T-helper 17 cell (primary cell): ENCODE data around the gene RASGRP2. TPM values are rescaled to one million over a fixed set of nuclear protein-coding genes. Genes with fewer than 3 reads are reported as not detected.
A peak's percentile ranks its signal among the peaks of the same experiment; 100 is the strongest.

Experiments
- ATAC-seq: fragments of 150-1000 bp; cut with Tn5 transposase; 2 replicates; pipeline ENCODE4 v1.10.0; 2021; ENCODE audit warnings: mild to moderate bottlenecking, moderate library complexity
- DNase-seq, 3 donors: peaks; one replicate each; pipeline versions ENCODE4 v3.0.0 to v3.0.0-alpha.2; 2020 to 2021
- H3K9me3 ChIP-seq: one replicate; pipeline ENCODE4 v1.7.0; 2013; ENCODE audit warnings: low read length, mild to moderate bottlenecking; ENCODE audit not compliant: control insufficient read depth, poor library complexity, severe bottlenecking
- H3K27ac Mint-ChIP-seq: one replicate; pipeline ENCODE4 v1.8.0; 2022; ENCODE audit warnings: mild to moderate bottlenecking, moderate library complexity, mixed read lengths
- H3K27me3 Mint-ChIP-seq: one replicate; pipeline ENCODE4 v1.8.0; 2022; ENCODE audit warnings: mixed read lengths
- H3K36me3 Mint-ChIP-seq: one replicate; pipeline ENCODE4 v1.8.0; 2022; ENCODE audit warnings: low read depth, mixed read lengths
- H3K4me1 Mint-ChIP-seq: one replicate; pipeline ENCODE4 v1.8.0; 2022; ENCODE audit warnings: mild to moderate bottlenecking, mixed read lengths
- H3K4me3 Mint-ChIP-seq: one replicate; pipeline ENCODE4 v1.8.0; 2022; ENCODE audit warnings: mild to moderate bottlenecking, moderate library complexity, mixed read lengths
- total RNA-seq, 4 donors: library from RNA in 2 of 4; stranded (reverse) in 2 of 4; gene quantifications; one replicate each; pipeline ENCODE4 v1.2.3 and lab custom pipeline; 2022 to 2026

The RASGRP2 gene
- total RNA-seq, 2 donors from 2014 or later, result 464 to 502 TPM

DNA sequence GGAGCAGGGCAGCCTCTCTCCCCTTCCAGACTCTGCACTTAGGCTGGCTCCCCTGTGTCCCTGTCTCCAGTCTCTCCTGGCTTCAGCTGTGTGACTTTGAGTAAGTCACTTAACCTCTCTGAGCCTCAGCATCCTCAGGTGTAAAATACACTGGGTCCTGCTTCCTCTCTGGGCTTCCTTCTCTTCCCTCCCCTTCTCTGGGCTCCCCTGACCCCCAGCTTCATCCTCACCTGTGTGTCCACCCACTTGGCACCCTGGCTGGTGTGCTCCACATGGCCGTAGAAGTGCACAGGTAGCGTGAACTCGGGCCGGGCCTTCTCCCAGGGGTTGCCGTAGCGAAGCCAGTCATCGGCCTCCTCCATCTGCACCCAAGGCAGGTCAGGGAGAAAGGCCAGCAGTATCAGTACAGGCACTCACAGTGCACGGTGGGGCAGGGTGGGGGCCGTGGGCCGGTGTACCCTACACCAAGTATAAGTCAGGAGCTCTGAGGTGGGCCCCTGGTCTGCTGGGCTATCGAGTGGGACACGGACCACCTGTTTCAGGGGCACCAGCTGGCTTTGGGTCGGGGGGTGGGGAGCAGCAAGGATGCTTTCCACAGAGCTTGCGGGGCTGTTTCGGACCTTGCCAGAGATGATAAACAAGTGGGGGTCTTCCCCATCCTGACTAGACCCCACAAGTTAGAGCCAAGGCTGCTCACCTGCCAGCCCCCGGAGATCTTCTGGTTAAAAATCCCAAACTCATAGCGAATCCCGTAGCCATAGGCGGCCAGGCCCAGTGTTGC is 13.8 kb upstream of the RASGRP2 start:
- peak overlapping the region; percentile 81 for H3K27ac Mint-ChIP-seq
- ATAC-seq (no peak), DNase-seq (no peak)
- no peaks in the 10 kb centered on the region for H3K9me3 ChIP-seq
- H3K4me3 Mint-ChIP-seq, result no peak overlapping the region
- peaks cover 28% of the 10 kb centered on the region for H3K4me1 Mint-ChIP-seq
- peaks cover 3% of the 10 kb centered on the region for H3K36me3 Mint-ChIP-seq
- no peaks in the 10 kb centered on the region for H3K27me3 Mint-ChIP-seq

DNA sequence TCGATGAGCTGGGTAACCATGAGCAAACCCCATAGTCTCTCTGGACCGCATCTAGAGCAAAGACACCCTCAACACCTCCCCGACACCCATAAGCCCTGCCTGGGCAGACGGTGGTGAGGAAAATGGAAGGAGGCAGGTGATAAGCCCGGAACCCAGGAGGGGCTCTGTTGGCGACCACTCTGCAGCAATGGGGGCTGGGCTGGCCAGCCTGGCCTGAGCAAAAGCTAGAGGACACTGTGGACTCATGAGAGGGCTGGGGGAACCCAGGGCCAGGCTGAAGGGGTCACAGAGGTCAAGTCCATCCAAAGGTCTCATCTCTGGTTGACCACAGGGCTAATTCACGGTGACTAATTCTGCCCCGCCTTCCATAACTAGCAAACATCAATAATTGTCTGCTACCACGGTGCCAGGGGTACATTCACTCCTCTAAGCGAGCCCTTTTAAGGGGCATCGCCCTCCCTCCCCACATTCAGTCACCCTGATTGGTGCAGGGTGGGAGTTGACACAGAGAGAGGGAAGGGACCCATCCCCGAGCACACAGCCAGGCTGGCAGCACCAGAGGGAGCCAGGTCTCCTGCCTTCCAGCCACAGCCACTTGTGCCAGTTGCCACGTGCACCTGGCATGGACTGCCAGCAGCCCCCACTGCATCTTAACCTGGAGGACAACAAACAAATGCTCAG is 11.9 kb upstream of the RASGRP2 start:
- ATAC-seq (no peak), DNase-seq (no peak)
- Mint-ChIP-seq H3K36me3 (no peaks in the 10 kb centered on the region), H3K4me1 (peaks cover 19% of the 10 kb centered on the region), H3K27ac (no peak overlapping the region), H3K27me3 (no peaks in the 10 kb centered on the region), H3K4me3 (no peak overlapping the region)
- no peaks in the 10 kb centered on the region for H3K9me3 ChIP-seq

DNA sequence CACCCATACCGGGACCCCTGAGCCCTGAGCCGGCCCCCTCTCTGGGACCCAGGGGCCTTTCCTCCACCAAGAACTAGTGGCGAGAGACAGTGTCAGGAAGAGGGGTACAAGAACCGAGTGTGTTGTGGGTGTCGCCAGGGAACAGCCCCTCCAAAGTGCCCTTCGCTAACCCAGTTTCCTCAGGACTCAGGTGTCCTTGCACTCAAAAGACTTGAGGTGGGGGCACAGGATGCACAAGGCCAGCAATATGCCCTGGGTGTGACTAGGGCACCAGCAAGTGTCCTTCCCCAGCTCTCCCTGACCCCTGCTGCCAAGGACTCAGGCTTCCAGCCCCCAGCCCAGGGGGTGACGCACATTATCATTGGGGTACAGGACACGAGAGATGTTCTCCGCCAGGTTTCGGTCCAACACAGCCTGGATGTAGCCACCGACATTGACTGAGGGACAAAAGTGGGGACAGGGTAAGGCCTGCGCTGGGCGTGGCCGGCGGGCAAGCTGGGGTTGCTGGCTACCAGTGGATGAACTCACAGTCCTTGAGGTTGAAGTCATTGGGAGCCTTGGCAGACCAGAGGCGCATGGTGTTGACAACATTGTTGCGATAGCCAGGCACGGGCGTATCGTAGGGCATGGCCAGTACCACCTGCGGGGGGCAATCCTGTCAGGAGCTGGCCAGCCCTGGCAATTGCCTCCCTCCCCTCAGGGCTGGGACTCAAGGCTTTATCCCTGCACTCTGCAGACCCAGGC is 11.1 kb upstream of the RASGRP2 start:
- Mint-ChIP-seq H3K4me3 (no peak overlapping the region), H3K36me3 (no peaks in the 10 kb centered on the region), H3K27ac (no peak overlapping the region), H3K27me3 (no peaks in the 10 kb centered on the region), H3K4me1 (peaks cover 23% of the 10 kb centered on the region)
- DNase-seq (no peak), ATAC-seq (no peak)
- no peaks in the 10 kb centered on the region for H3K9me3 ChIP-seq

DNA sequence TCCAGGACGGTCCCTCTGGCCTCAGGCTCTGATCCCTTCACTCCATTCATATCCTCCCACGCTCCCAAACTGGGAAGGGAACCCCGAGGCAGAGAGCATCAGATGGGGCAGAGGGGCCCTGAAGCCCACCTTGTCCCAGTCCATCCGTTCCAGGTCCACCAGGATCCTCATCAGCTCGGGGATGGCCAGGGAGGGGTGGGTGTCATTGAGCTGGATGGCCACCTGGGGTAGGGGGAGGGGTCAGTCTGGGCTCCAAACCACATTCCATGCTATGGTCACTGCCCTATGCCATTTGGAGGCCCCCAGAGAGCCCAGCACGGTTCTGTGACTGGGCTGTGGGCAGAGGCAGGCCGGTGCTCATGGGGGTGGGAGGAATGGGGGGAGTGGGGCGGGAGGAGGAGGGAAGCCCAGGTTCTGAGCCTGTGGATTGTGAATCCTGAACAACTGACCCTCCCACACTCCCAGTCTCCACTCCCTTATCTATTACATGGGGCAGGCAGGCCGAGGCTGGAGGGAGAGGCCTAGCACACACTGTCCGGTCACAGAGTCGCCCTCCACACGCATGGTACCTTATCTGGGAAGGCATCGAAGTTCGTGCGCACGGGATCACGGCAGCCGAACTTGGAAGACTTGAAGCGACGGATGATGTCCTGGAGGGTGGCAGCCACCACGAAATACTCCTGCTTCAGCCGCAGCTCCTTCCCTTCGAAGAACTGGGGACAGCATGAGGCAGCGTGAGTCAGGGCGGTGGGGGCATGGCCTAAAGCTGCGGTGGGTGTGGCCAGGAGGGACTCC is 10.4 kb upstream of the RASGRP2 start:
- H3K9me3 ChIP-seq, result no peaks in the 10 kb centered on the region
- H3K27ac Mint-ChIP-seq, result no peak overlapping the region
- no peaks in the 10 kb centered on the region for H3K27me3 Mint-ChIP-seq
- ATAC-seq (no peak), DNase-seq (no peak)
- no peak overlapping the region for H3K4me3 Mint-ChIP-seq
- no peaks in the 10 kb centered on the region for H3K36me3 Mint-ChIP-seq
- peaks cover 18% of the 10 kb centered on the region for H3K4me1 Mint-ChIP-seq

DNA sequence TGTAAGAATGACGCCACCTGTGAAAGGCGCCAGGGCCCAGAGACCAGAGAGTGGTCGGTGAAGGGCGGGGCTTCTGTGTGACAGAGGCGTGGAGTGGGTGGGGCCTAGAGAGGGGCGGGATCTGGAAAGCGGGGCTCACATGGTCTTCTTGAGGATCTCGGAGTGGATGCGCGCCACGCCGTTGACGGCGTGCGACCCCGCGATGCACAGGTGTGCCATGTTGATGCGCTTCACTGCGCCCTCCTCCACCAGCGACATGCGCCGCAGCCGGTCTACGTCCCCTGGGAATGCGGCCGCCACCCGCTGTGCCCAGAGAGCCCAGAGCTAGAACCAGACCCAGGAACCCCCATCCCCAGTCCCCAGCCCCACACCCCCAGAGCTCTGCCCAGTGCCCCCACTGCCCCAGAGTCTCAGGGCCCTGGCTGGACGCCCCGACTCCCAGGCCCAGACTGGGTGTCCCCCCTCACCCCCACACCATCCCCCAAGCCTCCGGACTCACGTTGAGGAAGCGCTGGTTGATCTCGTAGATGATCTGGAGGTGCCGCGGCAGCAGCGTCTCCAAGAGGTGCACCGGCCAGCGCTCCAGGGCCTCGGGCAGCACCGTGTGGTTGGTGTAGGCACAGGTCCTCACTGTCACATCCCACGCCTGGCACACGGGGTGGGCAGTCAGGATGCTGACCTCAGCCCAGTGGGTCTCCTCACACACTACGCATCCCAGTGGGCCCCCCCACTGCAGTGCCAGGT is 9.6 kb upstream of the RASGRP2 start:
- DNase-seq (no peak), ATAC-seq (no peak)
- H3K4me3 Mint-ChIP-seq, result no peak overlapping the region
- no peak overlapping the region for H3K27ac Mint-ChIP-seq
- no peaks in the 10 kb centered on the region for H3K27me3 Mint-ChIP-seq
- peaks cover 18% of the 10 kb centered on the region for H3K4me1 Mint-ChIP-seq
- H3K36me3 Mint-ChIP-seq, result no peaks in the 10 kb centered on the region
- no peaks in the 10 kb centered on the region for H3K9me3 ChIP-seq

DNA sequence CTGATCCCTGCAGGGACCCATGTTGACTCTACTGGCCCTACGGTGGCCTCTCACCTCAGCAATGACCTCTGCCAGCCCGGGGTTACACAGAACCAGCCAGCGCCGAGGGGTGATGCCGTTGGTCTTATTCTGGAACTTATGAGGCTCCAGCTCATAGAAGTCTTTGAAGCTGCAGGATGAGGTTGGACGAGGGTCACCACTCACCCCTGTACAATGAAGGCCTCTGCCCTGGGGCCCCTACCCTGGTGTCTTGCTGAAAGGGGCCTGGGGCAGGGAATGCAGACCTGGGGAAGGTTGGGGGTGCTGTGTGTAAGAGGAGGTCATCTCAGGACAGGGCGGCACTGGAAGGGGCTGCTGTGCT is 9.1 kb upstream of the RASGRP2 start:
- ATAC-seq (no peak), DNase-seq (no peak)
- no peak overlapping the region for H3K4me3 Mint-ChIP-seq
- peaks cover 20% of the 10 kb centered on the region for H3K4me1 Mint-ChIP-seq
- peak overlapping the region; percentile 41 for H3K27ac Mint-ChIP-seq
- H3K9me3 ChIP-seq, result no peaks in the 10 kb centered on the region
- no peaks in the 10 kb centered on the region for H3K27me3 Mint-ChIP-seq
- no peaks in the 10 kb centered on the region for H3K36me3 Mint-ChIP-seq

DNA sequence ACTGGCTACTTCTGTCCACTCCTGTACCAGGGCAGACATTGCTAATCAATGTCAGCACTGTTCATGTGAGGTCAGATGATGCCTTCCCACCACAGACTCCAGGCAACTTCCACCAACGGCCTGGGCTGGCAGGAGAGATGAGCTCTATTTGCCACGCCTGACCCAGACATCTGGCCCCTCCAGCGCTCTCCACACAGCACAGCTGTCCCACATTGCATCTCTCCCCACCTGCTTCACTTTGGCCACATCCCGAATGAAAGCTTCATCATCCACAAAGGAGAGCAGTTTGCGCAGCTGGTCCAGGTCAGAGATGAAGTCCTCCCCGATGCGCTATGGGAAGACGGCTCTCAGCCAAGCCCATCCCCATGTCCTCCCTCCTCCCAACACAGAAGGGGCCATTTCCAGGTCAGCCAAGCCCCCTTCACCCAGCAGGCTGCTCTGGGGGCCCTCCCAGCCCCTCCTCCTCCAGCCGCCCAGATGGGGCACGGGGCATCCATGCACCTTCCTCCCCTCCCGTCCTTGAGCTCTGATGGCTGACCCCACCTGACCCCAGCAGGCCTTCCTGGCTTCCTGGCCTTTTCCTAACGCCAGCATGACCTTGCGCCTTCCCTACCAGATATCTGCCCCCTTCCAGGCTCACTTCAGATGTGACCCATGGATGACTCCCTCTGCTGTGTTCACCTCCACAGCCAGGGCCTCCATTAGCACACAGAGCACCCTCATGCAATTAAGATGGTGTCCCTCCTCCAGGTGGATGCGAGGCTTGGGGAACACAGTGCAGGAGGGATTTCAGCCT is 8.4 kb upstream of the RASGRP2 start:
- H3K9me3 ChIP-seq, result no peaks in the 10 kb centered on the region
- Mint-ChIP-seq H3K4me1 (peaks cover 20% of the 10 kb centered on the region), H3K27ac (peak overlapping the region; percentile 41), H3K4me3 (no peak overlapping the region), H3K27me3 (no peaks in the 10 kb centered on the region), H3K36me3 (no peaks in the 10 kb centered on the region)
- DNase-seq (no peak), ATAC-seq (no peak)

DNA sequence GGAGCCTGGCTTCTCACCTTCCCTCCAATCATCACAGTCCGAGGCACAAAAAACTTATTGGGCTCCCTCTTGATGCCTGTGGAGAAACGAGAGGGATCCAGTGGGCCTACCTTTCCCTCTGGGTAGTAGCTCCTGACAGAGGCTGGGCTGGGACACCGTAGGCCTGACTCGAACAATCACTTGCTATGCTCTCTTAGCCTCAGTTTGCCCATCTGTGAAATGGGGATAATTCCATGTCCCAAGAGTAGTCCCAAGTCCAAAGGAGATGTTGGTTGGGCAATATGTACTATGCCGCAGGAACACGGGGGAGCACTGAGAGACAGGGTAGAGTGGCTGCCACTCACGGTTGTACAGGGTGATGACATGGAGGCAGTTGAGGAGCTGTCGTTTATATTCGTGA is 7.6 kb upstream of the RASGRP2 start:
- H3K36me3 Mint-ChIP-seq, result no peaks in the 10 kb centered on the region
- DNase-seq, result no peak
- H3K4me3 Mint-ChIP-seq, result no peak overlapping the region
- peaks cover 20% of the 10 kb centered on the region for H3K4me1 Mint-ChIP-seq
- H3K9me3 ChIP-seq, result no peaks in the 10 kb centered on the region
- peak overlapping the region; percentile 87 for H3K27ac Mint-ChIP-seq
- H3K27me3 Mint-ChIP-seq, result no peaks in the 10 kb centered on the region
- ATAC-seq, result no peak

DNA sequence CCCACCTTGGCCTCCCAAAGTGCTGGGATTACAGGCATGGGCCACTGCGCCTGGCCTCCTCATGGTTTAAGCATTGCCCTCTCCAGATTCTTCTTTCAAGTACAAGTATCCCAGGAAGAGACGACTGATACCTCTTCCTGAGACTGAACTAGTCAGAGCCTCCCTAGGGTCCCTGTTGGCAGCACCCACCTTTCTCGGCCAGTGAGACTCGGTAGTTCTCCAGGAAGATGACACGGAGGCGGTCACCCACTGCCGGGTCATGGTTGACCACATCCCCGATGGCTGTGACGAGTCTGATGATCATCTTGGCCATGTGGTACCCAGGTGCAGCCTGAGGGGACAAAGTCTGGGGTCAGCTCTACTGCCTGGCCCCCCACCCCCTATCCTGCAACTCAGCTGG is 7.2 kb upstream of the RASGRP2 start:
- Mint-ChIP-seq H3K36me3 (no peaks in the 10 kb centered on the region), H3K4me3 (no peak overlapping the region), H3K27me3 (no peaks in the 10 kb centered on the region), H3K4me1 (peaks cover 24% of the 10 kb centered on the region), H3K27ac (peak overlapping the region; percentile 87)
- no peak for DNase-seq
- no peak for ATAC-seq
- H3K9me3 ChIP-seq, result no peaks in the 10 kb centered on the region

DNA sequence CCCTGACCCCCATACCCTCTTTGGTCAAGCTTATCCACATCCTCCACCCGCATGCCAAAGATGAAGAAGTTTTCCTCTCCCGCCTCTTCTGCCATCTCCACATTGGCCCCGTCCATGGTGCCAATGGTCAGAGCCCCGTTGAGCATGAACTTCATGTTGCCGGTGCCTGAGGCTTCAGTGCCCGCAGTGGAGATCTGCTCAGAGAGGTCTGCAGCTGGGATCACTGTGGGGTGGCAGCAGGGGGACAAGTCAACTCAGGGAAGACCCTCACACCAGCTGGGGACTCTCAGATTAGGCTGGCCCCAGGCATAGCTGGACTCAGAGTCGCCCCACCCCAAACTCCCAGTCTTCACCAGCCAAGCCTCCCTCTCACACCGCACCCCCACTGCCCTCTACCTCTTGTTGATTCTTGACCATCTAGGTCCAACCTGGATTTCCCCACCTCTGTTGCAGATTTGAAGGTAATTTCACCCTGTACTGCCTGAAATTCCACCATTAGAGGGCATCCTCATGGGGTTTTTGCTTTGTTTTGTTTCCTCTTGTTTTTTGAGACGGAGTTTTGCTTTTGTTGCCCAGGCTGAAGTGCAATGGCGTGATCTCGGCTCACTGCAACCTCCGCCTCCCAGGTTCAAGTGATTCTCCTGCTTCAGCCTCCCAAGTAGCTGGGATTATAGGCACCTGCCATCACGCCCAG is 6.6 kb upstream of the RASGRP2 start:
- no peak overlapping the region for H3K4me3 Mint-ChIP-seq

DNA sequence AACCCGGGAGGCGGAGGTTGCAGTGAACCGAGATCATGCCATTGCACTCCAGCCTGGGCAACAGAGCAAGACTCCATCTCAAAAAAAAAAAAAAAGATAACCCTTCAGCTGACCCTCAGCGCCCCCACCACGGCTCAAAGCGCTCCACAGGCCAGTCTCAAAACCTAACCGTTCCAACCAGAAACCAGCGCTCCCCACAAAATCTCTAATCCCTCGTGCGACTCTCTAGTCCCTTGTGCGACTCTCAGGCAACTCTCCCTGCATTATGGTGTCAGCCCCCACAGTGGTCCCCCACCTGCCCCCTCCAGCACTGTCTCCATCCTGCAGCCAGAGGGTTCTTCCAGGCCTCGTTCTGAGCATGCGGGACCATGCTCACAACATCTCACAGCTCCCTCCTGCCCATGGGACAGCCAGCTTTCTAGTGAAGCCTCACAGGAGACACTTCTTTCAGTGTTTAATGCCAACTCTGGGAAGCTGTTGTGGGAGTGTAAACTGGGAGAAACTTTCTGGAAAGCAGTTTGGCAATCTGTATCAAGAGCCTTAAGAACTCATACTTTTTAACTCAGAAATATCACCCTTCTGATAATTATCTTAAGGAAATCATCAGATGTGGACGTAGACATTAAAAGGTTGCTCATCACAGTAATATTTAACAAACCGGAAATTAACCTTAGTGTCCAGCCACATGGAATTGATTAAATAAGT is 4.2 kb upstream of the RASGRP2 start:
- Mint-ChIP-seq H3K4me3 (peak overlapping the region; percentile 33), H3K36me3 (peaks cover 7% of the 10 kb centered on the region), H3K4me1 (peaks cover 38% of the 10 kb centered on the region), H3K27me3 (no peaks in the 10 kb centered on the region), H3K27ac (peak overlapping the region; percentile 89)
- DNase-seq (no peak), ATAC-seq (no peak)
- H3K9me3 ChIP-seq, result no peaks in the 10 kb centered on the region

More for the DNA sequence above, 6.6 kb upstream of the RASGRP2 start:
- ATAC-seq (no peak), DNase-seq (no peak)
- Mint-ChIP-seq H3K36me3 (no peaks in the 10 kb centered on the region), H3K4me1 (peaks cover 26% of the 10 kb centered on the region), H3K27ac (peak overlapping the region; percentile 87), H3K27me3 (no peaks in the 10 kb centered on the region)
- no peaks in the 10 kb centered on the region for H3K9me3 ChIP-seq
